ENCODE results near the gene SCP2. TPM values are rescaled to one million over a fixed set of nuclear protein-coding genes. Genes with fewer than 3 reads are reported as not detected.

SCP2 gene
- total RNA-seq, 1 donor from 2014 or later, result 61.9 TPM

DNA sequence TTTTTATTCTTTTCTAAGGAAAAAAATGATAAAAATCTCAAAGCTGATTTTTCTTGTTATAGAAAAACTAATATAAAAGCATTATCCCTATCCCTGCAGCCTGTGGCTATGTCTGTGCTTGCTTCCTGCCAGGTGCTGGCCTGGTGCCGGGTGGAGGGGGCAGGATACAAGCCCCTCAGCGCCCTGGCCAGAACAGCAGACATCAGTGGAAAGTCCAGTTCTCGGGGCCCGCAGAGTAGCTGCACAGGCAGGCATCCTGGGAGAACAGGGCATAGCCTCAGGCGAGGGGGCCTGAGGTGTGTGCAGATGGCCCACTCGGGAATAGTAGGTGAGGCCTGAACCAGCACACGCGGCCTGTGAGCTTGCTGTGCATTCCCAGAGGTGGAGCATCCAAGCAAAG is 158.3 kb downstream of the SCP2 start:
- Histone ChIP-seq H3K36me3 (peaks cover 0 to 14% of the 10 kb centered on the region in 2 donors), H3K27me3 (no peaks in the 10 kb centered on the region), H3K27ac (no peak overlapping the region), H3K9me3 (no peaks in the 10 kb centered on the region), H3K4me3 (no peak overlapping the region), H3K4me1 (no peaks in the 10 kb centered on the region)
- TF ChIP-seq POLR2AphosphoS5 (IDR thresholded peaks at IDR 0.05; ENCODE audit: insufficient read depth in 1 of 2, low read depth in 1 of 2) (no peak), POLR2A (IDR thresholded peaks at IDR 0.05) (no peak), CTCF (IDR thresholded peaks at IDR 0.05) (no peak)
- no peak for DNase-seq (ENCODE audit: extremely low spot score in 2 of 2)
- intact Hi-C loops (cut with DNase I), result no loop called here

- H3K9me3 ChIP-seq, result no peaks in the 10 kb centered on the region
- H3K36me3 ChIP-seq, result peaks cover 0 to 8% of the 10 kb centered on the region in 2 donors
- H3K27ac ChIP-seq, result no peak overlapping the region
- DNase-seq (ENCODE audit: extremely low spot score in 2 of 2), result no peak
- TF ChIP-seq CTCF (IDR thresholded peaks at IDR 0.05), result no peak
- TF ChIP-seq POLR2AphosphoS5 (IDR thresholded peaks at IDR 0.05; ENCODE audit: insufficient read depth in 1 of 2, low read depth in 1 of 2), result no peak
- TF ChIP-seq POLR2A (IDR thresholded peaks at IDR 0.05), result no peak
- H3K27me3 ChIP-seq, result no peaks in the 10 kb centered on the region
- no peaks in the 10 kb centered on the region for H3K4me1 ChIP-seq
- intact Hi-C loops (cut with DNase I), result no loop called here
- no peak overlapping the region for H3K4me3 ChIP-seq
Measured at GRCh38 chr1:53086491-53087070, 159.5 kb downstream of the SCP2 start.

- Histone ChIP-seq H3K9me3 (no peaks in the 10 kb centered on the region), H3K4me1 (no peaks in the 10 kb centered on the region), H3K27ac (no peak overlapping the region), H3K27me3 (no peaks in the 10 kb centered on the region), H3K36me3 (peaks cover 0 to 2% of the 10 kb centered on the region in 2 donors), H3K4me3 (no peak overlapping the region)
- intact Hi-C loops (cut with DNase I), result no loop called here
- no peak for DNase-seq (ENCODE audit: extremely low spot score in 2 of 2)
- TF ChIP-seq POLR2A (IDR thresholded peaks at IDR 0.05), result no peak
- TF ChIP-seq POLR2AphosphoS5 (IDR thresholded peaks at IDR 0.05; ENCODE audit: insufficient read depth in 1 of 2, low read depth in 1 of 2), result no peak
- TF ChIP-seq CTCF (IDR thresholded peaks at IDR 0.05), result no peak
Measured at GRCh38 chr1:53087332-53088285, 160.5 kb downstream of the SCP2 start.

DNA sequence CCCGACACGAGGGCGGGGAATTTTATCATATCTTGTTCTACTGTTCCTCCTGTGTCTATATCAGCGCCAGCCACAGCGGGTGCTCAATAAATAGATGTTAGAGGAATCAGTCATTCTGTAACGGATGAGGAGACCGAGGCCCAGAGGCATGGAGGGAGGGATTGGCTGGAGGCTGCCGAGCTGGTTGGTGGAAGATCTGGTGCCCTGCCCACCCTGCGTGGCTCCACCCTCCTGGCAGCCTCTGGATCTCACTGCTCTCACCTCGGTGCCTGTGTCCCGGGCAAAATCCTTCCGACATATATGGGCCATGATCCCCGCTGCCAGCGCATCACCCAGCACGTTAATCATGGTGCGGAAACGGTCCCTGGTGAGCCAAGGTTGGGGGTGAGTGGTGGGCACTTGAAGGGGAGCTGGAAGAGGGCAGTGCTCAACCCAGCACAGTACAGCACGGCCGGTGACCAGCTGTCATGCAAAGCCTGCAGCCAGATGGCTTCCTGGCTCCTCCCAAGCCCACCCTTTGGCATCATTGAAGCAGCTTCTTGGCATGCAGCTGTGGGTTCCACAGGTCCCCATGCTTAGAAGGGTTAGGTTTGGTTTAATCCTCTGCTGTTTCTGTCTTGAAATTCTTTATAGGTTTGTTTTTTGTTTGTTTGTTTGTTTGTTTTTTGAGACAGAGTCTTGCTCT is 161.7 kb downstream of the SCP2 start:
- H3K27ac ChIP-seq, result no peak overlapping the region
- intact Hi-C loops (cut with DNase I), result no loop called here
- no peaks in the 10 kb centered on the region for H3K36me3 ChIP-seq
- no peak for DNase-seq (ENCODE audit: extremely low spot score in 2 of 2)
- no peaks in the 10 kb centered on the region for H3K4me1 ChIP-seq
- no peak for TF ChIP-seq POLR2AphosphoS5 (IDR thresholded peaks at IDR 0.05; ENCODE audit: insufficient read depth in 1 of 2, low read depth in 1 of 2)
- no peak for TF ChIP-seq CTCF (IDR thresholded peaks at IDR 0.05)
- no peak for TF ChIP-seq POLR2A (IDR thresholded peaks at IDR 0.05)
- no peaks in the 10 kb centered on the region for H3K27me3 ChIP-seq
- H3K4me3 ChIP-seq, result no peak overlapping the region
- H3K9me3 ChIP-seq, result no peaks in the 10 kb centered on the region
